Measurements from ENCODE around the gene CDK17. TPM values are rescaled to one million over a fixed set of nuclear protein-coding genes. Genes with fewer than 3 reads are reported as not detected.

Gene CDK17
- total RNA-seq, 1 donor, result 73.8 TPM

DNA sequence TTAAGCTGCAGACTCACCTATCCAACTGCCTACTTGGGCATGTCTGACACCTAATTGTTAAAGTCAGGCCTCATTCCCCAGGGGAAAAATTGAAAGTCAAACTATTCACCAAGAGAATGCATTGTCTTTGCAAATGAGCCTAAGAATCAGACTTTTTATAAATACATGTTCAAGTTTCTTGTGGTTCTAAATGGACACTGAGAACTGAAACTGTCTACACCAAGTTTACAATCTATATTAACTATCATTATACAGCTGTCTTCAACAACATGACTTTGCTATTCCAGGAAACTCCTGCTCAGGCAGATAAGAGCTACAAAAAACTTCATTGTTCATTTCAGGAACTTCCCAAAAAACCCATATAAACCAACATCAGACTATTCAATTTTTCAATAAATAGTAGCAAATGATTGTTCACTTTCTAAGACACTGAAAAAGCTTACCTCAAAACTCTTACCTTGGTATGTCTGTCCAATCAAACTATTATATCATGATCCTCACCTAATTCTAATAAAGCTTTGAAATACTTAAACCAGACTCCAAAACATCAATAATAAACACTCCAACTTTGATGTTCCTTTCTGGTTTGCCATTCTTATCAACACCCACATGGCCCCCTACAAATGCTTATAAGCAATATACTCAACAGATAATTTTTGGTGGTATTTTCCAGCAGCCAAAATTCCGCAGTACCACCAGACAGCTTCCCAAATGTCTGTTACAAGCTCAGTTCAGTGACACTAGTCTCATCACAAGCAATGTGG lies 24.2 kb downstream of the CDK17 start:
- DNase-seq (ENCODE audit: low read depth), result no peak
- TF ChIP-seq, protein P1, sequence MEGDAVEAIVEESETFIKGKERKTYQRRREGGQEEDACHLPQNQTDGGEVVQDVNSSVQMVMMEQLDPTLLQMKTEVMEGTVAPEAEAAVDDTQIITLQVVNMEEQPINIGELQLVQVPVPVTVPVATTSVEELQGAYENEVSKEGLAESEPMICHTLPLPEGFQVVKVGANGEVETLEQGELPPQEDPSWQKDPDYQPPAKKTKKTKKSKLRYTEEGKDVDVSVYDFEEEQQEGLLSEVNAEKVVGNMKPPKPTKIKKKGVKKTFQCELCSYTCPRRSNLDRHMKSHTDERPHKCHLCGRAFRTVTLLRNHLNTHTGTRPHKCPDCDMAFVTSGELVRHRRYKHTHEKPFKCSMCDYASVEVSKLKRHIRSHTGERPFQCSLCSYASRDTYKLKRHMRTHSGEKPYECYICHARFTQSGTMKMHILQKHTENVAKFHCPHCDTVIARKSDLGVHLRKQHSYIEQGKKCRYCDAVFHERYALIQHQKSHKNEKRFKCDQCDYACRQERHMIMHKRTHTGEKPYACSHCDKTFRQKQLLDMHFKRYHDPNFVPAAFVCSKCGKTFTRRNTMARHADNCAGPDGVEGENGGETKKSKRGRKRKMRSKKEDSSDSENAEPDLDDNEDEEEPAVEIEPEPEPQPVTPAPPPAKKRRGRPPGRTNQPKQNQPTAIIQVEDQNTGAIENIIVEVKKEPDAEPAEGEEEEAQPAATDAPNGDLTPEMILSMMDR (IDR thresholded peaks at IDR 0.05; ENCODE audit: insufficient read depth, low read depth, low read length), result no peak
- H3K4me3 ChIP-seq (ENCODE audit: low read depth, low read length), result no peak overlapping the region

DNA sequence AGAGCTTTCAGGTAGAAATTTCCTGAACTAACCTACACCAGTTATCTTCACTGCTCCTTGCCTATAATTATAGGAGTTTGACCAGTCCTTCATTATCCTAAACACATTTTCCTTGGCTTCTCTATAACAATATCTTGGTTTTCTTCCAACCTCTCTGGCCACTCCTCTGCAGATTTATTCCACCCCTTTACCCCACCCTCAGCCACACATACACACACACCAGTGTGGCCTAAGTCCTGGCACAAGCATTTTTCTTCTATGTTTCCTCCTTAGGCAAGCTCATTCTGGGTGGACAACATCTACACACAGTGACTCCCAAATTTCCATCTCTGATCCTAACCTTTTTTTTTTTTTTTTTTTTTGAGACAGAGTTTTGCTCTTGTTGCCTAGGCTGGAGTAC lies 25.1 kb downstream of the CDK17 start:
- no peak for DNase-seq (ENCODE audit: low read depth)
- H3K4me3 ChIP-seq (ENCODE audit: low read depth, low read length), result no peak overlapping the region
- TF ChIP-seq, protein P1 (IDR thresholded peaks at IDR 0.05; ENCODE audit: insufficient read depth, low read depth, low read length), result no peak

DNA sequence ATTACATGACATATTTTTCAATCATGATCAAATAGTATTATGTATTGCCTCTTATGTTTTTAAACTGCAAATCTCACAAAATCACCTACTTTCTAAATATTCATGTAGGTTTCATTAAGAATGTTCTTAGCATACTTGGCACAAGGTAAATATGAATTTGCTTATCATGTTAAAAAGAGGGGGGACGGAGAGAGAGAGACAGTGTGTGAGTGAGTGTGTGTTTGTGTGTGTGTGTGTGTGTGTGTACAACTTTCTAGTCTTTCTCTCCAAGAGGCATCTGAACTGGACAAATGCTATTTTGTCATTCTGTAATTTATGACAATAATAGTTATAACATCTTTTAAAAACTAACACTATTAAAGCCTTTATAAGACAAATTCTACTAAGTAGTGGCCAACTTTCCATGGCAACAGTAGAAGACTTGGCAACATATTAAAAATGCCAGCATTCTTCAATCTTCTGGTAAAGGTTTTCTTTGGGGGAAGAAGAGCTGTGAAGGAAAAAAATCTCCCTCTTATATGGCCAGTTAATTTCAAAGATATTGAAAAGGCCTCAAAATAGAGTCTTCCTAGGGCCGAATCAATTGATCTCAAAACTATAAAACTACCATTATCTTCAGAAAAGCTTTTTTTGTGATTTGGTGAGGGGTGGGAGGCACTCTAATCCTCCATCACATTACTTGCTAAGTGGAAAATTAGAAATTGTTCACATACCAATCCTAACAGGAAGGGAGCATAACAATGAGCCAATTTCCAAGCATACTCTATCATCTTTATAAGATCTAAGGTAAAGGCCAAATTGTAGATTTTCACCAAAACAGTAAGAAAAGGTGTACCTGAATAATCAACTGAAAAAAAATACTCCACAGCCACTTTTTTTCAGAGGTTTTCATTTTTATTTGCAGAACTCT lies 28.2 kb downstream of the CDK17 start:
- H3K4me3 ChIP-seq (ENCODE audit: low read depth, low read length), result no peak overlapping the region
- DNase-seq (ENCODE audit: low read depth), result no peak
- TF ChIP-seq, protein P1 (IDR thresholded peaks at IDR 0.05; ENCODE audit: insufficient read depth, low read depth, low read length), result no peak

DNA sequence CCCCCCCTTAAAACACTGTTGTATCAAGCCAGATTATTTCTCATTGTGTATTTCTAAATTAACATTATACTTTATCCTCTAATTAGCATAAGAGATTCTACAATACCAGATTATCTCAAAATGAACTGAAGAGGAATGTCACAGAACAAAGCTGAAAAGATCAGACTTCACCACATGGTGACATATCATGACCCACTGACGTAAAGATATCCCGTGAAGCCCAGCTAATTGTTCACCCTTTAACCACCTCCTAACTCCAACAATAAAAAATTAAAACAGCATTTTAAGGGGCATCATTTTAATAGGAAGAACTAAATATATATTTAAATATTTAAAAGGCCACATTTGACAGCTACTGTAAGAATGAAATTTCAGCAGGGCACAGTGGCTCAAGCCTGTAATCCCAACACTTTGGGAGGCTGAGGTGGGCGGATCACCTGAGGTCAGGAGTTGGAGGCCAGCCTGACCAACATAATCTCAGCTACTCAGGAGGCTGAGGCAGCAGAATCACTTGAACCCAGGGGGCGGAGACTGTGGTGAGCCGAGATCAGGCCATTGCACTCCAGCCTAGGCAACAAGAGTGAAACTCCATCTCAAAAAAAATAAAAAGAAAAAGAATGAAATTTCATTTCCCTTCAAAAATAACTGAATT lies 29.0 kb downstream of the CDK17 start:
- TF ChIP-seq, protein P1 (IDR thresholded peaks at IDR 0.05; ENCODE audit: insufficient read depth, low read depth, low read length), result no peak
- no peak overlapping the region for H3K4me3 ChIP-seq (ENCODE audit: low read depth, low read length)
- DNase-seq (ENCODE audit: low read depth), result no peak

DNA sequence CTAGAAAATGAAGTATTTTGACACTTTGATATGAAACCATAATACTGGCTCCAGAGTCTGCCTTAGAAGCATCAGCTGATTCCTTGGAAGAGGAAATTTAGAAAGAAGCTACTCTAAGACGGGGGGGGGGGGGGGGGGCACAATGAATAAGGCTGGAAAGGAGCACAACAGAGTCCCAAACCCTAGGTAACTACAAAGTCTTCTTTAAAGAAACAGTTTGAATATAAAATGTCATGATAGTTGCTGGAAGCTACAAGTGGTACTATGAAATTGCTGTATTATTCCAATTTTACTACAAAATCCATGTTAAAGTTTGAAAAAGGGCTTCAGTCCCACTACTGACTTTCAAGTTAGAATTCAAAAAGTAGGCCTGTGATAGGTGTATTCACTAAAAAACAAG lies 31.6 kb downstream of the CDK17 start:
- DNase-seq (ENCODE audit: low read depth), result no peak
- TF ChIP-seq, protein P1 (IDR thresholded peaks at IDR 0.05; ENCODE audit: insufficient read depth, low read depth, low read length), result no peak
- H3K4me3 ChIP-seq (ENCODE audit: low read depth, low read length), result no peak overlapping the region

DNA sequence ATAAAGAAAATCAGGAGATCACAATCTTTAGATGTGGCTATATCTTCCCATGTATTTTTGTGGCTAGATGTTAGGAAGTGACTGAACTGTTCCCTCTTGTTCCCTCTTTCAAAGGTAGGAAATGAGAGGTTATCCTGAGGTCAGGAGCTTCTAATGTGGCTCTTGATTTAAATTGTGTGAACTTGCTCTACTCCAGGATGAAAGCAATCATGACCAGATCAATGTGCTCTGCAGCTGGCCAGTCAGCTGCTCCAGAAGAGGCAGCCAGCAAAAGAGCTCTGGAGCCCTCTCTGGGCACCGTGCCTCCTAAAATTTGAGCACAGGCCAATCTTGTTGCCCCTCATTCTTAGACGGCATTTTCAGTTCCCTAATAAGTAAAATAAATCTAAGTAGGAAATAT lies 32.0 kb downstream of the CDK17 start:
- TF ChIP-seq, protein P1 (IDR thresholded peaks at IDR 0.05; ENCODE audit: insufficient read depth, low read depth, low read length), result no peak
- DNase-seq (ENCODE audit: low read depth), result no peak
- H3K4me3 ChIP-seq (ENCODE audit: low read depth, low read length), result no peak overlapping the region

All from fibroblast of villous mesenchyme (primary cell).